Measurements from ENCODE around the gene RALGDS. TPM values are rescaled to one million over a fixed set of nuclear protein-coding genes. Genes with fewer than 3 reads are reported as not detected.

Gene RALGDS
- total RNA-seq, 1 experiment from 2014 or later = 36.1 TPM

DNA sequence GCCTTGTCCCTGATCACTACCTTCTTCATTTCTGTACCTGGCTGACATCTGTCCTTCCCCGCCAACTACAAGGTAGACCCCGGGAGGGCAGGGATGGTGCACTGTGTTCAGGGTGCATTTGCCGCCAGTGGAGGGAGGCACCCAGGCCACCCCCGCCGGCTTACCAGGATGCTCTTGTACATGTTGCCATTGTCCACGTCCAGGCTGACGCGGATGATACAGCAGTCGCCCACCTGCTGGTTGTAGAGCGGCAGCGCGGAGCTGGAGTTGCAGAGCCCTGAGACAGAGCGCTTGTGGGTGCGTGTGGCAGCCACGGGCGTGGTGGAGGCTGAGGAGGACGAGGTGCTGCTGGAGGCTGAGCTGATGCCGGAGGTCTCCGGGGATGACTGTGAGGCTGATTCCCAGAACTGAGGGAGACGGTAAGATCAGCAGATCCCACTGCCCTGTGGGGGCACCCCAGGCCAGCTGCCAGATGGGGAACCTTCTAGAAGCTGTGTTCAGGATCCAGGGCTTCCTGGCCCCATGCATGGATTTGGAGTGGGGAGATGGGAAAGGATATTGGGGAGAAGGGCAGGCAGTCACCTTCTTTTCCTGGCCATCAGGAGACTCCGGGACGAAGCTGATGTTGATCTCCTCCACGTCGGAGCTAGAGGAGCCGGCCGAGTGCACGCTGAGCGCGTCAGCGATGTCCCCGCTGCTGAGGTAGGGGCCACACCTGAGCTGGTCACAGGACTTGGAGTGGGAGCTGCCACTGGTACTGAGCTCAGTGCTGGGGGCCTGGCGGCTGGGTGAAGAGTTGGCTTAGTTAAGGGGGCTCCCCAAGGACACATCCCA lies 19.5 kb downstream of the RALGDS start:
- POLR2A ChIA-PET = no interaction called here
- intact Hi-C loops (cut with micrococcal nuclease) = no loop called here
- H4K20me1 ChIP-seq (ENCODE audit: insufficient read depth) = no peaks in the 10 kb centered on the region
- BruUV-seq (replicated peaks) = no TSS peak
- no peak overlapping the region for H3K4me3 ChIP-seq (replicated peaks in 1 of 2; ENCODE audit: low read depth in 1 of 2, low read length in 2 of 2)
- no peak overlapping the region for H2AFZ ChIP-seq (ENCODE audit: low read depth, low read length, poor library complexity, severe bottlenecking)
- no peaks in the 10 kb centered on the region for H3K79me2 ChIP-seq (ENCODE audit: insufficient read depth, low read length)
- RAD21 ChIA-PET (ENCODE audit: low non-redundant PET in 1 of 2, low total read pairs in 2 of 2, uncharacterized antibody in 2 of 2, unreplicated experiment in 2 of 2) = no interaction called here
- ATAC-seq = no peak
- TF ChIP-seq ZNF274 (IDR thresholded peaks at IDR 0.05; ENCODE audit: low read depth, low read length) (no peak), POLR2A (IDR thresholded peaks at IDR 0.05; ENCODE audit: borderline replicate concordance, extremely low read depth, insufficient read depth, insufficient read length) (no peak), ZFX (IDR thresholded peaks at IDR 0.05) (no peak), MAX (IDR thresholded peaks at IDR 0.05) (no peak), SRF (IDR thresholded peaks at IDR 0.05; ENCODE audit: low read depth) (no peak), ELF1 (IDR thresholded peaks at IDR 0.05; ENCODE audit: borderline replicate concordance, low read depth) (no peak), RAD21 (IDR thresholded peaks at IDR 0.05; ENCODE audit: low read depth) (no peak), CEBPB (IDR thresholded peaks at IDR 0.05; ENCODE audit: low read depth) (no peak), CBX3 (IDR thresholded peaks at IDR 0.05; ENCODE audit: low read depth) (no peak)
- TF ChIP-seq, protein P1, sequence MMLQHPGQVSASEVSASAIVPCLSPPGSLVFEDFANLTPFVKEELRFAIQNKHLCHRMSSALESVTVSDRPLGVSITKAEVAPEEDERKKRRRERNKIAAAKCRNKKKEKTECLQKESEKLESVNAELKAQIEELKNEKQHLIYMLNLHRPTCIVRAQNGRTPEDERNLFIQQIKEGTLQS (IDR thresholded peaks at IDR 0.05) = no peak
- H3K27me3 ChIP-seq (ENCODE audit: insufficient read depth, low read length) = no peaks in the 10 kb centered on the region
- H3K36me3 ChIP-seq (ENCODE audit: control insufficient read depth in 1 of 2, insufficient read depth in 2 of 2, low read length in 2 of 2) = peaks cover 27 to 46% of the 10 kb centered on the region in 2 experiments; a peak in 3 of 4 replicates
- H3K27ac ChIP-seq (ENCODE audit: low read depth, low read length) = no peak overlapping the region
- no peaks in the 10 kb centered on the region for H3K4me1 ChIP-seq (ENCODE audit: control insufficient read depth in 1 of 2, insufficient read depth in 2 of 2, low read length in 2 of 2)
- no peak for DNase-seq (ENCODE audit: low read depth, low spot score)
- H3K9me2 ChIP-seq (ENCODE audit: insufficient read depth) = no peaks in the 10 kb centered on the region
- peaks cover 2 to 8% of the 10 kb centered on the region in 2 experiments; a peak in 3 of 4 replicates for H3K9me3 ChIP-seq (ENCODE audit: control insufficient read depth in 1 of 2, insufficient read depth in 1 of 2, low read depth in 1 of 2, low read length in 2 of 2)
- H3K9ac ChIP-seq (ENCODE audit: low read length) = no peak overlapping the region
- no peak overlapping the region for H3K4me2 ChIP-seq (ENCODE audit: low read length)
- CTCF ChIA-PET = interaction anchor here (1.0 to 3.4 kb wide), 2 partner anchors 43 to 48 kb away, joined by 3 to 21 read pairs; no protein-coding TSS in a partner anchor
